ENCODE results near the gene BAD.
"Not testable (repeated sequence)": the region's sequence is repeated elsewhere in the genome, so short reads cannot be mapped to it uniquely, and the experiment has no call there.

BAD gene

GRCh38 chr11:64314805-64315561, 30.5 kb upstream of the BAD start:
- no peak for DNase-seq

- DNase-seq = no peak
Measured at GRCh38 chr11:64314146-64314804, 29.8 kb upstream of the BAD start.

GRCh38 chr11:64313491-64314145, 29.2 kb upstream of the BAD start:
- no peak for DNase-seq

- no peak for DNase-seq
Measured at GRCh38 chr11:64312947-64313346, 28.5 kb upstream of the BAD start.

- not testable (repeated sequence) for DNase-seq
Measured at GRCh38 chr11:64307795-64308194, 23.3 kb upstream of the BAD start.

- DNase-seq = no peak
Measured at GRCh38 chr11:64306876-64307622, 22.6 kb upstream of the BAD start.

GRCh38 chr11:64306563-64306875, 22.1 kb upstream of the BAD start:
- DNase-seq = no peak

- DNase-seq = no peak
Measured at GRCh38 chr11:64305691-64306562, 21.5 kb upstream of the BAD start.

GRCh38 chr11:64305075-64305690, 20.7 kb upstream of the BAD start, which contains the start of gene ESRRA:
ESRRA (plus strand) TSS chr11:64305524; CDS start chr11:64307180, 1,656 bp downstream.
- DNase-seq = peak; percentile 97

GRCh38 chr11:64304316-64305072, 20.0 kb upstream of the BAD start:
- peak; percentile 71 for DNase-seq

GRCh38 chr11:64304032-64304315, 19.5 kb upstream of the BAD start:
- DNase-seq = no peak

GRCh38 chr11:64303109-64304031, 18.9 kb upstream of the BAD start:
- DNase-seq = no peak

GRCh38 chr11:64299847-64300648, 15.6 kb upstream of the BAD start, which contains the start of gene CATSPERZ:
CATSPERZ (plus strand) TSS chr11:64300358; CDS start chr11:64300411, 53 bp downstream.
- DNase-seq = no peak

GRCh38 chr11:64298966-64299846, 14.7 kb upstream of the BAD start:
- no peak for DNase-seq

- DNase-seq = no peak
Measured at GRCh38 chr11:64297699-64298358, 13.4 kb upstream of the BAD start.

GRCh38 chr11:64296830-64297698, 12.6 kb upstream of the BAD start:
- DNase-seq = no peak

GRCh38 chr11:64296236-64296635, 11.8 kb upstream of the BAD start:
- DNase-seq = no peak

All from NCI-H2029 treated with DMSO at 0.1 percent for 48 hours (cell line).